H1 (cell line): ENCODE data around the gene SANBR. TPM values are rescaled to one million over a fixed set of nuclear protein-coding genes. Genes with fewer than 3 reads are reported as not detected.

Experiments used
- CTCF ChIA-PET: fragments of 300-600 bp; sonication (Branson Sonifier 250); formaldehyde crosslinking; loops from one replicate; lab custom pipeline; 2021; ENCODE audit not compliant: partially characterized antibody; lab: Charles Lee
- POLR2A ChIA-PET: fragments of 300-600 bp; sonication (Branson Sonifier 250); formaldehyde crosslinking; loops from one replicate; lab custom pipeline; 2021; ENCODE audit warnings: inconsistent platforms; ENCODE audit not compliant: partially characterized antibody; lab: Charles Lee
- DNase-seq, 2 experiments: peaks; one replicate each; pipeline versions ENCODE4 v3.0.0 to v3.0.0-alpha.2; 2010 to 2022; ENCODE audit warnings: low spot score in 2 of 2, low read depth in 1 of 2, mixed read lengths in 1 of 2
- FAIRE-seq: peaks from 2 replicates; lab custom pipeline; 2011; peaks lifted over from hg19 to GRCh38; lab: Jason Lieb, UNC
- H2AFZ ChIP-seq: 2 replicates; pipeline ENCODE4 v1.8.1; 2012; ENCODE audit warnings: low read length, inconsistent platforms
- H2AK5ac ChIP-seq: 2 replicates; pipeline ENCODE4 v1.6.1; 2013; ENCODE audit warnings: low read depth, low read length
- H2BK120ac ChIP-seq: replicated peaks from 2 replicates; pipeline ENCODE3; 2013; ENCODE audit warnings: low read depth, low read length, inconsistent platforms
- H2BK12ac ChIP-seq: 2 replicates; pipeline ENCODE4 v1.6.1; 2013; ENCODE audit warnings: low read depth, low read length
- H2BK15ac ChIP-seq: 2 replicates; pipeline ENCODE4 v1.6.1; 2013; ENCODE audit warnings: low read length
- H2BK20ac ChIP-seq: 2 replicates; pipeline ENCODE4 v1.6.1; 2013; ENCODE audit warnings: low read length
- H2BK5ac ChIP-seq: 2 replicates; pipeline ENCODE4 v1.6.1; 2013; ENCODE audit warnings: low read depth, low read length
- H3K14ac ChIP-seq: 2 replicates; pipeline ENCODE4 v1.6.1; 2013; ENCODE audit warnings: inconsistent platforms; ENCODE audit not compliant: insufficient read length
- H3K18ac ChIP-seq: 2 replicates; pipeline ENCODE4 v1.6.1; 2013; ENCODE audit warnings: low read length; ENCODE audit errors: extremely low read depth
- H3K23ac ChIP-seq: 2 replicates; pipeline ENCODE4 v1.6.1; 2013; ENCODE audit warnings: inconsistent platforms; ENCODE audit not compliant: insufficient read length
- H3K23me2 ChIP-seq: 2 replicates; pipeline ENCODE4 v1.6.1; 2013; ENCODE audit warnings: low read depth, low read length
- H3K27ac ChIP-seq: 2 replicates; pipeline ENCODE4 v1.6.1; 2011; ENCODE audit warnings: low read depth, low read length, inconsistent platforms
- H3K27me3 ChIP-seq, 4 experiments: replicated peaks in 1 of 4; 1 replicate in 1 of 4; 2 replicates in 3 of 4; pipeline versions ENCODE4 v1.6.1 to v1.8.1; 2011 to 2013; ENCODE audit warnings: low read length in 3 of 4, mild to moderate bottlenecking in 3 of 4, inconsistent platforms in 2 of 4, mixed read lengths in 2 of 4, moderate library complexity in 1 of 4; ENCODE audit not compliant: control insufficient read depth in 3 of 4, insufficient read depth in 3 of 4; ENCODE audit errors: extremely low read depth in 1 of 4
- H3K36me3 ChIP-seq, 4 experiments: 2 replicates each; pipeline versions ENCODE4 v1.6.1 to v1.8.1; 2011 to 2013; ENCODE audit warnings: mild to moderate bottlenecking in 4 of 4, low read length in 3 of 4, moderate library complexity in 2 of 4, control low read depth in 1 of 4, inconsistent platforms in 1 of 4; ENCODE audit not compliant: insufficient read depth in 4 of 4, control insufficient read depth in 2 of 4
- H3K4ac ChIP-seq: replicated peaks from 2 replicates; pipeline ENCODE3; 2013; ENCODE audit warnings: low read length, low read depth, mixed read lengths, inconsistent platforms; ENCODE audit not compliant: insufficient read length
- H3K4me1 ChIP-seq, 4 experiments: replicated peaks in 1 of 4; 1 replicate in 1 of 4; 2 replicates in 3 of 4; pipeline versions ENCODE4 v1.6.1 to v1.8.1; 2011 to 2013; ENCODE audit warnings: low read length in 3 of 4, inconsistent platforms in 2 of 4, mixed read lengths in 1 of 4; ENCODE audit not compliant: insufficient read depth in 4 of 4, control insufficient read depth in 3 of 4
- H3K4me2 ChIP-seq, 2 experiments: 2 replicates each; pipeline versions ENCODE4 v1.6.1 to v1.8.1; 2011 to 2013; ENCODE audit warnings: low read depth in 2 of 2, low read length in 2 of 2, control low read depth in 1 of 2, inconsistent platforms in 1 of 2, mild to moderate bottlenecking in 1 of 2; ENCODE audit not compliant: insufficient read depth in 1 of 2
- H3K4me3 ChIP-seq, 4 experiments: fragments of 200-600, 300-600 bp in 1 of 4; sonication (generic), shearing (Covaris generic), sonication (Bioruptor Twin) in 1 of 4; 2 replicates each; pipeline versions ENCODE4 v1.5.1 to v1.8.1; 2011 to 2016; ENCODE audit warnings: low read length in 4 of 4, low read depth in 3 of 4, control low read depth in 2 of 4, inconsistent platforms in 2 of 4, mild to moderate bottlenecking in 2 of 4, mixed read lengths in 1 of 4, moderate library complexity in 1 of 4; ENCODE audit not compliant: insufficient read depth in 2 of 4; ENCODE audit errors: extremely low read depth in 1 of 4
- H3K56ac ChIP-seq: replicated peaks from 2 replicates; pipeline ENCODE3; 2013; ENCODE audit warnings: low read depth, mild to moderate bottlenecking, mixed read lengths, low read length, inconsistent platforms; ENCODE audit not compliant: insufficient read length
- H3K79me1 ChIP-seq: 2 replicates; pipeline ENCODE4 v1.6.1; 2013; ENCODE audit warnings: low read depth, low read length, control low read depth
- H3K79me2 ChIP-seq, 2 experiments: 2 replicates each; pipeline versions ENCODE4 v1.6.1 to v1.8.1; 2012 to 2013; ENCODE audit warnings: low read length in 2 of 2, mild to moderate bottlenecking in 2 of 2, inconsistent platforms in 1 of 2; ENCODE audit not compliant: insufficient read depth in 2 of 2, control insufficient read depth in 1 of 2
- H3K9ac ChIP-seq, 4 experiments: replicated peaks in 1 of 4; 1 replicate in 1 of 4; 2 replicates in 3 of 4; pipeline versions ENCODE4 v1.6.1 to v1.8.1; 2011 to 2013; ENCODE audit warnings: low read depth in 3 of 4, low read length in 3 of 4, control low read depth in 2 of 4, mild to moderate bottlenecking in 2 of 4, moderate library complexity in 2 of 4, inconsistent platforms in 1 of 4; ENCODE audit errors: extremely low read depth in 1 of 4
- H3K9me3 ChIP-seq, 2 experiments: 2 replicates each; pipeline versions ENCODE4 v1.6.1 to v1.8.1; 2012 to 2013; ENCODE audit warnings: mild to moderate bottlenecking in 2 of 2, moderate library complexity in 2 of 2, control low read depth in 1 of 2, inconsistent platforms in 1 of 2, low read depth in 1 of 2, low read length in 1 of 2, mixed read lengths in 1 of 2; ENCODE audit not compliant: insufficient read depth in 2 of 2
- H4K20me1 ChIP-seq, 2 experiments: replicated peaks in 1 of 2; 2 replicates each; pipeline versions ENCODE3 to v1.8.1; 2011 to 2013; ENCODE audit warnings: inconsistent platforms in 2 of 2, low read length in 2 of 2, mild to moderate bottlenecking in 1 of 2; ENCODE audit not compliant: insufficient read depth in 2 of 2, control insufficient read depth in 1 of 2
- H4K5ac ChIP-seq: 2 replicates; pipeline ENCODE4 v1.6.1; 2013; ENCODE audit warnings: low read length, low read depth, mixed read lengths, inconsistent platforms; ENCODE audit not compliant: insufficient read length
- H4K8ac ChIP-seq: 2 replicates; pipeline ENCODE4 v1.8.0; 2013; ENCODE audit warnings: mild to moderate bottlenecking, moderate library complexity, low read length, inconsistent platforms; ENCODE audit not compliant: insufficient read depth; ENCODE audit errors: extremely low read depth
- H4K91ac ChIP-seq: replicated peaks from 2 replicates; pipeline ENCODE3; 2013; ENCODE audit warnings: low read length, mixed read lengths, inconsistent platforms; ENCODE audit not compliant: insufficient read length
- CBX5 ChIP-seq: fragments of 300-800, 300-1000 bp; sonication (generic); IDR thresholded peaks from 2 replicates; pipeline ENCODE4 v1.7.1; 2016; ENCODE audit warnings: antibody characterized with exemption, low read length, low read depth
- TEAD4 ChIP-seq: IDR thresholded peaks from 2 replicates; pipeline ENCODE4 v1.6.1; 2012; ENCODE audit warnings: low read depth, low read length, inconsistent platforms, mixed read lengths
- WGBS, 2 experiments: shearing (Covaris generic) in 1 of 2; methylation state at CpG; one replicate each; pipeline versions ENCODE4 v1.1.6 to v1.1.7; 2013 to 2015; ENCODE audit warnings: low lambda C conversion rate in 2 of 2, mixed read lengths in 2 of 2, inconsistent platforms in 1 of 2, low coverage in 1 of 2, missing lambda C conversion rate in 1 of 2; ENCODE audit not compliant: insufficient replicate concordance in 2 of 2, insufficient coverage in 1 of 2, insufficient read length in 1 of 2; ENCODE audit errors: extremely low coverage in 1 of 2, missing lambda C conversion rate in 1 of 2; 5-methylcytosine and 5-hydroxymethylcytosine counted together
- polyA plus RNA-seq, 7 experiments: library from polyadenylated mRNA; depleted of rRNA in 3 of 7; stranded (reverse) in 5 of 7; unstranded in 2 of 7; fragments of >200 nt in 5 of 7; fragments of 200-250 nt in 2 of 7; gene quantifications; 1 replicate in 5 of 7; 2 replicates in 1 of 7; 4 replicates in 1 of 7; pipeline versions ENCODE4 v1.2.1 to v1.2.3, GENCODE V29; 2011 to 2013; ENCODE audit warnings: missing spikeins in 2 of 7, mixed read lengths in 2 of 7
- total RNA-seq: library from RNA; stranded (reverse); fragmentation: NEBNext Ultra II Directional; extraction: Animal tissue kit (Norgen Biotek cat#: 25700); gene quantifications from 2 replicates; pipeline ENCODE4 v1.2.1, GENCODE V29; 2021

The SANBR gene
- total and polyA plus RNA-seq, 2 of the 8 experiments (the other 6 are each of a cell fraction or from before 2014, with no cell fraction given), result 3.4 to 12.1 TPM

DNA sequence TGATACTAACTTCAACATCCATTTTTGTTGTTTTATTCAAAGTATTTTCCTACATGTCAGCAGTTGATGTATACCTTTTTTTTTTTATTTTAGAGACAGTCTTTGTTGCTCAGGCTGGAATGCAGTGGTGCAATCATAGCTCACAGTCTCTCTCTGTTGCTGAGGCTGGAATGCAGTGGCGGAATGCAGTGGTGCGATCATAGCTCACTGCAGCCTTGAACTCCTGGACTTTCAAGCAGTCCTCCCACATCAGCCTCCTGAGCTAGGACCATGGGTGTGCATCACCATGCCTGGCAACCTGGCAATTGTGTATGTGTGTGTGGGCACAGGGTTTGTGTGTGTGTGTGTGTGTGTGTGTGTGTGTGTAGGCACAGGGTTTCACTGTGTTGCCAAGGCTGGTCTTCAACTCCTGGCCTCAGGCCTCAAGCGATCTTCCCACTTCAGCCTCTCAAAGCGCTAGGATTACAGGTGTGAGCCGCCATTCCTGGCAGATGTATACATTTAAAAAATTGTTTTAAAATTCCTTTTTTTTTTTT lies 24.8 kb downstream of the SANBR start:
- no peaks in the 10 kb centered on the region for H4K20me1 ChIP-seq
- no peak overlapping the region for H3K23ac ChIP-seq
- POLR2A ChIA-PET, result no interaction called here
- no peak overlapping the region for H2BK15ac ChIP-seq
- no peaks in the 10 kb centered on the region for H3K79me1 ChIP-seq
- H2BK12ac ChIP-seq, result no peak overlapping the region
- no peaks in the 10 kb centered on the region for H3K23me2 ChIP-seq
- CTCF ChIA-PET, result interaction anchor here (1.1 kb wide), 1 partner anchor 15 kb away, joined by 3 read pairs; no protein-coding TSS in a partner anchor
- H3K79me2 ChIP-seq, result no peaks in the 10 kb centered on the region
- H3K18ac ChIP-seq, result no peak overlapping the region
- no peak overlapping the region for H2AFZ ChIP-seq
- H2AK5ac ChIP-seq, result no peak overlapping the region
- no peak overlapping the region for H3K56ac ChIP-seq
- H3K14ac ChIP-seq, result no peak overlapping the region
- H4K5ac ChIP-seq, result no peak overlapping the region
- no peak overlapping the region for H3K9ac ChIP-seq
- peak; percentile 58; the same call in 1 of the 2 replicates for TF ChIP-seq TEAD4
- no peak for TF ChIP-seq CBX5
- TF ChIP-seq, all 59 proteins: peak for 1
- H3K4me2 ChIP-seq, result no peak overlapping the region
- H4K91ac ChIP-seq, result no peak overlapping the region
- H3K4ac ChIP-seq, result no peak overlapping the region
- no peaks in the 10 kb centered on the region for H3K4me1 ChIP-seq
- no peak overlapping the region for H2BK5ac ChIP-seq
- H3K27ac ChIP-seq, result no peak overlapping the region
- H4K8ac ChIP-seq, result no peak overlapping the region
- no peak overlapping the region for H2BK120ac ChIP-seq
- no peak overlapping the region for H2BK20ac ChIP-seq
- WGBS, 2 experiments, result 89% methylated on average over 5 of the region's 5 CpGs; no CpG with 5 or more reads in 1 of the 2 experiments
- no peak overlapping the region for H3K4me3 ChIP-seq
- peaks cover 0 to 13% (median under 1%) of the 10 kb centered on the region in 4 experiments; a peak in 3 of 8 replicates for H3K36me3 ChIP-seq
- no peak for DNase-seq
- no peaks in the 10 kb centered on the region for H3K27me3 ChIP-seq
- no peaks in the 10 kb centered on the region for H3K9me3 ChIP-seq
- no peak for FAIRE-seq
